ENCODE measurements around the gene METTL25B. TPM values are rescaled to one million over a fixed set of nuclear protein-coding genes. Genes with fewer than 3 reads are reported as not detected.
A peak's percentile ranks its signal among the peaks of the same experiment; 100 is the strongest.

METTL25B gene
- total and polyA plus RNA-seq, 11 donors, result 8.9 to 24.3 (median 15.5) TPM

DNA sequence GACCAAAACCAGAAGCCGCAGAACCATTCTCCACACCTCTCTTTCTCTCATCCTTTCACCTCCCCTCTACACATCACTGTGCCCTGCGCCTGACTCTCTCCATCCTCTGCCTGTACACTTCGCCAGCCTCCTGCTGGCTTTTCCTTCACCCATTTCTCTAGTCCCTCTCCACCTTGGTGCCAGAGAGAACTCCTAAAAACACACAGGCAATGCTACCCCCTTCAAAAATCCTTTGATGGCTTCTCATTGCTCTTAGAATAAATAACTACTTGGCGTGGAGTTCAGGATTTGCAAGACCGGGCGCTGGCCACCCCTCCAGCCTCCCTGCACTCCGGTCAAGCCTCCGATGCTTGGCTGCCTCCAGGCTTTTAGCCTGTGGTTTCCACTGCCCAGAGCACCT, 31.5 kb upstream of the METTL25B start:
- DNase-seq, result peak in 1 of 5 donors; percentile 15
- Histone ChIP-seq H3K4me1 (peaks cover 0 to 8% (median 0%) of the 10 kb centered on the region in 12 donors), H3K27me3 (peaks cover 0 to 37% (median 17%) of the 10 kb centered on the region in 9 donors), H3K36me3 (no peaks in the 10 kb centered on the region), H3K4me3 (no peak overlapping the region), H3K27ac (no peak overlapping the region), H3K9me3 (no peaks in the 10 kb centered on the region)
- TF ChIP-seq, protein P1, sequence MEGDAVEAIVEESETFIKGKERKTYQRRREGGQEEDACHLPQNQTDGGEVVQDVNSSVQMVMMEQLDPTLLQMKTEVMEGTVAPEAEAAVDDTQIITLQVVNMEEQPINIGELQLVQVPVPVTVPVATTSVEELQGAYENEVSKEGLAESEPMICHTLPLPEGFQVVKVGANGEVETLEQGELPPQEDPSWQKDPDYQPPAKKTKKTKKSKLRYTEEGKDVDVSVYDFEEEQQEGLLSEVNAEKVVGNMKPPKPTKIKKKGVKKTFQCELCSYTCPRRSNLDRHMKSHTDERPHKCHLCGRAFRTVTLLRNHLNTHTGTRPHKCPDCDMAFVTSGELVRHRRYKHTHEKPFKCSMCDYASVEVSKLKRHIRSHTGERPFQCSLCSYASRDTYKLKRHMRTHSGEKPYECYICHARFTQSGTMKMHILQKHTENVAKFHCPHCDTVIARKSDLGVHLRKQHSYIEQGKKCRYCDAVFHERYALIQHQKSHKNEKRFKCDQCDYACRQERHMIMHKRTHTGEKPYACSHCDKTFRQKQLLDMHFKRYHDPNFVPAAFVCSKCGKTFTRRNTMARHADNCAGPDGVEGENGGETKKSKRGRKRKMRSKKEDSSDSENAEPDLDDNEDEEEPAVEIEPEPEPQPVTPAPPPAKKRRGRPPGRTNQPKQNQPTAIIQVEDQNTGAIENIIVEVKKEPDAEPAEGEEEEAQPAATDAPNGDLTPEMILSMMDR (IDR thresholded peaks at IDR 0.05), result no peak
- TF ChIP-seq POLR2A (IDR thresholded peaks at IDR 0.05), result no peak
- 93 to 98% (median 95%) methylated on average over 8 of the region's 8 CpGs for WGBS, 4 donors
- ATAC-seq, result no peak
- intact Hi-C loops (cut with DNase I), result loop anchor here in 2 of 10 donors (10.0 kb wide), 2 partner anchors 168 to 188 kb away; partner anchors contain the start of gene NTRK1 (in 1 of the 2)

DNA sequence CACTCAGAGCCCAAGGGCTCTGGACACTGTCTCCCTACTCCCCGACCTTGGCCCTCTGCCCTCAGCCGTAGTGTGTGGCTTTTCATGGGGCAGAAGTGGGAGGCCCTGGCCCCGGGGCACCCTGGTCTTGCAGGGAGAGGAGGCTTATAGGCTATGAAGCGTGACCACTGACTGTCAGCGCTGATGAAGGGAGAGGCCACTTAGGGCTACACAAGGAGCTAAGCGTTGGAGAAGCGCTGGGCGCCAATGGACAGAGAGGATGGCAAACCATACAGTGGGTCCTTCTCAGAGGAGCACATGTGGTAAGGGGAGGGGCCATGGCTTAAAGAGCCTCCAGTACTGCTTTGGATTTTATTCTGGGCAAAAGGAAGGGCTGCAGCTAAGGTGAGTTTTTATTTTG, 30.8 kb upstream of the METTL25B start:
- ATAC-seq (no peak), DNase-seq (no peak)
- no peaks in the 10 kb centered on the region for H3K9me3 ChIP-seq
- no peak overlapping the region for H3K27ac ChIP-seq
- peaks cover 0 to 7% (median 0%) of the 10 kb centered on the region in 12 donors for H3K4me1 ChIP-seq
- no peak overlapping the region for H3K4me3 ChIP-seq
- H3K27me3 ChIP-seq, result peaks cover 0 to 39% (median 17%) of the 10 kb centered on the region in 9 donors
- intact Hi-C loops (cut with DNase I), result loop anchor here in 2 of 10 donors (10.0 kb wide), 2 partner anchors 167 to 187 kb away; partner anchors contain the start of gene NTRK1 (in 1 of the 2)
- H3K36me3 ChIP-seq, result no peaks in the 10 kb centered on the region
- 77 to 90% (median 87%) methylated on average over 7 to 8 of the region's 8 CpGs for WGBS, 4 donors
- no peak for TF ChIP-seq POLR2A (IDR thresholded peaks at IDR 0.05)
- TF ChIP-seq, protein P1 (IDR thresholded peaks at IDR 0.05), result no peak

DNA sequence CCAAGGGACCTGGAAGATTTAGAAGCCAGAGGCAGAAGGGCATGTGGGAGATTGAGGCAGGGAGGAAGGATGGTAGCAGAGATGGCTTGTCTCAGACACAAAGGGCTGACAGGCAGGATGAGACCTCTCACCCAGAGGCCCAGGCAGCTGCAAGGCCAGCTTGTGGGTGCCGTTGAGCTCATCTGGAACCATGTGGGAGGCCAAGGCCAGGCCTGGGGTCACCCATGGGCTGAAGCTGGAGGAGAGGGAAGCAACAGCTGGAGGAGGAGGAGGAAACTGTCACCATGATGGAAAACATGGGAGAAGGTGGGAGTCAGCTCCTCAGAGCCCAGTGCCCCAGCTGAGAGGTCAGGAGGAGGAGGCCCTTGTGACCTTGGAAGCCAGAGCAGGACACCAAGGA, 29.3 kb upstream of the METTL25B start:
- Histone ChIP-seq H3K27me3 (peaks cover 0 to 42% (median 20%) of the 10 kb centered on the region in 9 donors), H3K27ac (no peak overlapping the region), H3K36me3 (no peaks in the 10 kb centered on the region), H3K9me3 (no peaks in the 10 kb centered on the region), H3K4me3 (no peak overlapping the region), H3K4me1 (peaks cover 0 to 2% (median 0%) of the 10 kb centered on the region in 12 donors)
- intact Hi-C loops (cut with DNase I), result loop anchor here in 2 of 10 donors (10.0 kb wide), 2 partner anchors 166 to 186 kb away; partner anchors contain the start of gene NTRK1 (in 1 of the 2)
- DNase-seq (no peak), ATAC-seq (no peak)
- TF ChIP-seq POLR2A (IDR thresholded peaks at IDR 0.05), result no peak
- TF ChIP-seq, protein P1 (IDR thresholded peaks at IDR 0.05), result no peak
- WGBS, 4 donors, result 40 to 70% (median 60%) methylated on average over 1 of the region's 1 CpG

DNA sequence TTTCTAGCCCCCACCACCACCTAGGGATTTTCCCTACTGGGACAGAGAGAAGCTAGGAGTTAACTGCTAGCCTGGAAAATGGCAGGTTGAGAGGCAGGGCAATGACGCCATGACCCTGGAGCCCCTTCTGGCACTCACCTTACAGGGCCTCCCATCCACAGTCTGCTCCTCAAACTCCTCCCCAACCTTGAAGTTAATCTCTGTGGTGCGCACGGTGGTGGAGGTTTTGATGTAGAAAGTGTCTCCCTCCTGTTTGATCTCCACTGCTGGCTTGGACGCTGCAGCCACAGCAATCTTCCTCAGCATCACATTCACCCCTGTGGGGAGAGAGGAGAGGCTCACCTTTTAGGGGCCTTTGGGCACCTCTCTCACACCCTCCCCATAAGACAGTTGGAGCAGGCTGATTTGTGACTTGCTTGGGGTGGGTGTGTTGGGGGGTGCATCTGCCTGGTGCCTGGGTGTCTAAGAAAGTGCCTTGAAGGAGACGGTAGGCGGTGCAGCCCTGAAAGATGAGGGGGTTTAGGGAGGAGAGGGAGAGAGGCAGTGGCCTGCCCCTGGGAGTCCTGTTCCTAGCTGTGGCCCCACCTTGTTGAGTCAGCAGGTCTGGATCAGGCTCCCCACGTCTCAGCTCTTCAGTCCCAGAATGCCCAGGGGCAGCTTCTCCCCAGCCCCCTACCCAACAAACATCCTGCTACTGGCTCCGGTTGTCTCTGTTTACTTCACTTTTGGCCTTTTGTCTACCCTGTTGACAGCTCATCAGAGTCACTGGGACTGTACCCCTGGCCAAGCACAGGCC, 27.3 kb upstream of the METTL25B start:
- Histone ChIP-seq H3K9me3 (no peaks in the 10 kb centered on the region), H3K36me3 (no peaks in the 10 kb centered on the region), H3K4me3 (no peak overlapping the region), H3K27me3 (peaks cover 0 to 51% (median 37%) of the 10 kb centered on the region in 9 donors), H3K4me1 (peaks cover 0 to 20% (median 16%) of the 10 kb centered on the region in 12 donors), H3K27ac (no peak overlapping the region)
- TF ChIP-seq, protein P1 (IDR thresholded peaks at IDR 0.05), result no peak
- no peak for TF ChIP-seq POLR2A (IDR thresholded peaks at IDR 0.05)
- intact Hi-C loops (cut with DNase I), result no loop called here
- no peak for ATAC-seq
- DNase-seq, result no peak
- 83 to 91% (median 89%) methylated on average over 8 of the region's 8 CpGs for WGBS, 4 donors
